Measurements from ENCODE around the gene CLEC4D. TPM values are rescaled to one million over a fixed set of nuclear protein-coding genes. Genes with fewer than 3 reads are reported as not detected.
A peak's percentile ranks its signal among the peaks of the same experiment; 100 is the strongest.
"Not testable (repeated sequence)": the region's sequence is repeated elsewhere in the genome, so short reads cannot be mapped to it uniquely, and the experiment has no call there.

CLEC4D gene
- total RNA-seq, 2 donors from 2014 or later: 0.63 TPM; not detected in 1

- Histone ChIP-seq H3K9me3 (no peaks in the 10 kb centered on the region), H3K4me3 (no peak overlapping the region), H3K36me3 (no peaks in the 10 kb centered on the region), H3K4me1 (ENCODE audit: control insufficient read depth in 1 of 2, low read depth in 2 of 2) (no peaks in the 10 kb centered on the region), H3K27me3 (replicated peaks; ENCODE audit: insufficient read depth) (no peaks in the 10 kb centered on the region), H3K27ac (no peak overlapping the region)
- no peak for DNase-seq (ENCODE audit: low spot score)
- no peak for TF ChIP-seq CTCF (IDR thresholded peaks at IDR 0.05)
- ATAC-seq (ENCODE audit: insufficient number of reproducible peaks, low FRiP score, low read depth): no peak
Measured at GRCh38 chr12:8508910-8509841, 4.1 kb upstream of the CLEC4D start.

- Histone ChIP-seq H3K27ac (no peak overlapping the region), H3K36me3 (no peaks in the 10 kb centered on the region), H3K27me3 (replicated peaks; ENCODE audit: insufficient read depth) (no peaks in the 10 kb centered on the region), H3K4me1 (ENCODE audit: control insufficient read depth in 1 of 2, low read depth in 2 of 2) (no peaks in the 10 kb centered on the region), H3K4me3 (no peak overlapping the region), H3K9me3 (no peaks in the 10 kb centered on the region)
- ATAC-seq (ENCODE audit: insufficient number of reproducible peaks, low FRiP score, low read depth) (no peak), DNase-seq (ENCODE audit: low spot score) (no peak)
- no peak for TF ChIP-seq CTCF (IDR thresholded peaks at IDR 0.05)
Measured at GRCh38 chr12:8517971-8518370, 4.7 kb downstream of the CLEC4D start.

GRCh38 chr12:8519171-8519570, 5.9 kb downstream of the CLEC4D start:
- no peak for TF ChIP-seq CTCF (IDR thresholded peaks at IDR 0.05)
- H3K9me3 ChIP-seq: no peaks in the 10 kb centered on the region
- no peaks in the 10 kb centered on the region for H3K36me3 ChIP-seq
- DNase-seq (ENCODE audit: low spot score): no peak
- H3K4me3 ChIP-seq: no peak overlapping the region
- H3K27ac ChIP-seq: no peak overlapping the region
- no peak for ATAC-seq (ENCODE audit: insufficient number of reproducible peaks, low FRiP score, low read depth)
- no peaks in the 10 kb centered on the region for H3K27me3 ChIP-seq (replicated peaks; ENCODE audit: insufficient read depth)
- no peaks in the 10 kb centered on the region for H3K4me1 ChIP-seq (ENCODE audit: control insufficient read depth in 1 of 2, low read depth in 2 of 2)

GRCh38 chr12:8527250-8528130, 14.2 kb downstream of the CLEC4D start:
- no peaks in the 10 kb centered on the region for H3K9me3 ChIP-seq
- no peaks in the 10 kb centered on the region for H3K36me3 ChIP-seq
- DNase-seq (ENCODE audit: low spot score): no peak
- no peak for TF ChIP-seq CTCF (IDR thresholded peaks at IDR 0.05)
- no peak overlapping the region for H3K4me3 ChIP-seq
- ATAC-seq (ENCODE audit: insufficient number of reproducible peaks, low FRiP score, low read depth): no peak
- no peaks in the 10 kb centered on the region for H3K4me1 ChIP-seq (ENCODE audit: control insufficient read depth in 1 of 2, low read depth in 2 of 2)
- H3K27me3 ChIP-seq (replicated peaks; ENCODE audit: insufficient read depth): no peaks in the 10 kb centered on the region
- H3K27ac ChIP-seq: no peak overlapping the region

GRCh38 chr12:8532045-8532444, 18.7 kb downstream of the CLEC4D start:
- H3K9me3 ChIP-seq: no peaks in the 10 kb centered on the region
- TF ChIP-seq CTCF (IDR thresholded peaks at IDR 0.05): no peak
- H3K27ac ChIP-seq: no peak overlapping the region
- H3K36me3 ChIP-seq: no peaks in the 10 kb centered on the region
- H3K27me3 ChIP-seq (replicated peaks; ENCODE audit: insufficient read depth): no peaks in the 10 kb centered on the region
- H3K4me3 ChIP-seq: no peak overlapping the region
- DNase-seq (ENCODE audit: low spot score) (no peak), ATAC-seq (ENCODE audit: insufficient number of reproducible peaks, low FRiP score, low read depth) (no peak)
- no peaks in the 10 kb centered on the region for H3K4me1 ChIP-seq (ENCODE audit: control insufficient read depth in 1 of 2, low read depth in 2 of 2)

- DNase-seq (ENCODE audit: low spot score); ATAC-seq (ENCODE audit: insufficient number of reproducible peaks, low FRiP score, low read depth); H3K4me1 ChIP-seq (ENCODE audit: control insufficient read depth in 1 of 2, low read depth in 2 of 2); H3K9me3 ChIP-seq; H3K36me3 ChIP-seq; H3K27me3 ChIP-seq (replicated peaks; ENCODE audit: insufficient read depth); H3K27ac ChIP-seq; H3K4me3 ChIP-seq: not testable (repeated sequence)
Measured at GRCh38 chr12:8537820-8538219, 24.5 kb downstream of the CLEC4D start.

- not testable (repeated sequence) for H3K4me1 ChIP-seq (ENCODE audit: control insufficient read depth in 1 of 2, low read depth in 2 of 2); H3K9me3 ChIP-seq; DNase-seq (ENCODE audit: low spot score); H3K27ac ChIP-seq; H3K36me3 ChIP-seq; ATAC-seq (ENCODE audit: insufficient number of reproducible peaks, low FRiP score, low read depth); H3K27me3 ChIP-seq (replicated peaks; ENCODE audit: insufficient read depth)
- peak within 1 kb of the TSS; percentile 7 for H3K4me3 ChIP-seq
Measured at GRCh38 chr12:8540831-8541230, 27.5 kb downstream of the CLEC4D start, which contains the start of gene CLEC4E. Gene CLEC4E, minus strand, starts transcription at chr12:8540905. Its CDS starts 108 bp downstream, at chr12:8540797.
